Adrenal gland (tissue), 5 donors: Measurements from ENCODE around the gene TENM4.

ENCODE experiments used
- CTCF ChIP-seq, 6 experiments: fragments of 450-650 bp in 4 of 6; fragments of 200-600 bp in 2 of 6; sonication (generic) in 1 of 6; IDR thresholded peaks; 1 replicate in 5 of 6; 2 replicates in 1 of 6; pipeline versions ENCODE4 v1.5.1 to v1.8.0; 2016 to 2021; ENCODE audit warnings: antibody characterized with exemption in 6 of 6, mild to moderate bottlenecking in 2 of 6, moderate library complexity in 1 of 6
- POLR2A ChIP-seq, 2 donors: fragments of 450-650 bp; IDR thresholded peaks; one replicate each; pipeline ENCODE4 v1.6.1; 2017; ENCODE audit warnings: antibody characterized with exemption in 2 of 2, mild to moderate bottlenecking in 2 of 2, moderate library complexity in 1 of 2
- donor health status: DM: no; HTN: no; CAD: no.

GRCh38 chr11:79311461-79311860, 129.4 kb downstream of the TENM4 start:
- TF ChIP-seq CTCF (IDR thresholded peaks at IDR 0.05) (no peak), POLR2A (IDR thresholded peaks at IDR 0.05) (no peak)
